NCI-H460 (cell line): ENCODE data around the gene DYNC1LI1. TPM values are rescaled to one million over a fixed set of nuclear protein-coding genes. Genes with fewer than 3 reads are reported as not detected.

Experiments used
- DNase-seq: peaks from one replicate; pipeline ENCODE4 v3.0.0-alpha.2; 2016; ENCODE audit warnings: low read depth; ENCODE audit errors: extremely low read depth
- polyA plus RNA-seq: library from polyadenylated mRNA; depleted of rRNA; stranded (reverse); fragments of >200 nt; gene quantifications from 2 replicates; pipeline ENCODE4 v1.2.3, GENCODE V29; 2014; cell fraction: nucleus; rRNA removed
- total RNA-seq: library from RNA; depleted of rRNA; stranded (reverse); fragments of >200 nt; shearing (Covaris generic); gene quantifications from 2 replicates; pipeline ENCODE4 v1.2.3, GENCODE V29; 2014; rRNA removed

Gene DYNC1LI1
- 56.0 and 65.5 TPM in 2 replicates for total RNA-seq
- 34.3 and 39.1 TPM in 2 replicates for polyA plus RNA-seq

- DNase-seq, result peak; percentile 87
Observed at GRCh38 chr3:32570421-32571191, at the start of gene DYNC1LI1. TSS of gene DYNC1LI1 (minus strand) at chr3:32570858. CDS start at chr3:32570770, 88 bp downstream.

- DNase-seq, result no peak
Observed at GRCh38 chr3:32619395-32619794, 48.7 kb upstream of the DYNC1LI1 start.

GRCh38 chr3:32616267-32616962, 45.8 kb upstream of the DYNC1LI1 start:
- DNase-seq, result no peak

- DNase-seq, result no peak
Observed at GRCh38 chr3:32614956-32615355, 44.3 kb upstream of the DYNC1LI1 start.

GRCh38 chr3:32613183-32613582, 42.5 kb upstream of the DYNC1LI1 start:
- DNase-seq, result no peak

- DNase-seq, result no peak
Observed at GRCh38 chr3:32612547-32612946, 41.9 kb upstream of the DYNC1LI1 start.

GRCh38 chr3:32607522-32607921, 36.9 kb upstream of the DYNC1LI1 start:
- no peak for DNase-seq

- no peak for DNase-seq
Observed at GRCh38 chr3:32606960-32607359, 36.3 kb upstream of the DYNC1LI1 start.

- no peak for DNase-seq
Observed at GRCh38 chr3:32606277-32606676, 35.6 kb upstream of the DYNC1LI1 start.

- no peak for DNase-seq
Observed at GRCh38 chr3:32603064-32603463, 32.4 kb upstream of the DYNC1LI1 start.

GRCh38 chr3:32602206-32602605, 31.5 kb upstream of the DYNC1LI1 start:
- no peak for DNase-seq

GRCh38 chr3:32601722-32602121, 31.1 kb upstream of the DYNC1LI1 start:
- DNase-seq, result no peak

GRCh38 chr3:32597656-32598055, 27.0 kb upstream of the DYNC1LI1 start:
- no peak for DNase-seq

- DNase-seq, result no peak
Observed at GRCh38 chr3:32596909-32597369, 26.3 kb upstream of the DYNC1LI1 start.

GRCh38 chr3:32596282-32596908, 25.7 kb upstream of the DYNC1LI1 start:
- DNase-seq, result no peak

- no peak for DNase-seq
Observed at GRCh38 chr3:32595323-32595722, 24.7 kb upstream of the DYNC1LI1 start.

GRCh38 chr3:32593903-32594525, 23.4 kb upstream of the DYNC1LI1 start:
- DNase-seq, result no peak

- no peak for DNase-seq
Observed at GRCh38 chr3:32592696-32593353, 22.2 kb upstream of the DYNC1LI1 start.

- no peak for DNase-seq
Observed at GRCh38 chr3:32592011-32592410, 21.4 kb upstream of the DYNC1LI1 start.

GRCh38 chr3:32591186-32591585, 20.5 kb upstream of the DYNC1LI1 start:
- no peak for DNase-seq
